Mammary epithelial cell (primary cell): ENCODE data around the gene DENND1A.

ENCODE experiments used
- CTCF ChIP-seq, 2 donors: IDR thresholded peaks in 1 of 2; conservative IDR thresholded peaks in 1 of 2; 2 replicates each; pipeline ENCODE4 v1.5.1; 2011 to 2012; ENCODE audit warnings: inconsistent platforms in 2 of 2, low read length in 2 of 2, mild to moderate bottlenecking in 2 of 2, control low read depth in 1 of 2, low read depth in 1 of 2; ENCODE audit not compliant: insufficient read depth in 1 of 2; ENCODE audit errors: extremely low read depth in 1 of 2
- EZH2 ChIP-seq: IDR thresholded peaks from 2 replicates; pipeline ENCODE4 v1.6.1; 2012; ENCODE audit warnings: low read length, inconsistent platforms, borderline replicate concordance

DNA sequence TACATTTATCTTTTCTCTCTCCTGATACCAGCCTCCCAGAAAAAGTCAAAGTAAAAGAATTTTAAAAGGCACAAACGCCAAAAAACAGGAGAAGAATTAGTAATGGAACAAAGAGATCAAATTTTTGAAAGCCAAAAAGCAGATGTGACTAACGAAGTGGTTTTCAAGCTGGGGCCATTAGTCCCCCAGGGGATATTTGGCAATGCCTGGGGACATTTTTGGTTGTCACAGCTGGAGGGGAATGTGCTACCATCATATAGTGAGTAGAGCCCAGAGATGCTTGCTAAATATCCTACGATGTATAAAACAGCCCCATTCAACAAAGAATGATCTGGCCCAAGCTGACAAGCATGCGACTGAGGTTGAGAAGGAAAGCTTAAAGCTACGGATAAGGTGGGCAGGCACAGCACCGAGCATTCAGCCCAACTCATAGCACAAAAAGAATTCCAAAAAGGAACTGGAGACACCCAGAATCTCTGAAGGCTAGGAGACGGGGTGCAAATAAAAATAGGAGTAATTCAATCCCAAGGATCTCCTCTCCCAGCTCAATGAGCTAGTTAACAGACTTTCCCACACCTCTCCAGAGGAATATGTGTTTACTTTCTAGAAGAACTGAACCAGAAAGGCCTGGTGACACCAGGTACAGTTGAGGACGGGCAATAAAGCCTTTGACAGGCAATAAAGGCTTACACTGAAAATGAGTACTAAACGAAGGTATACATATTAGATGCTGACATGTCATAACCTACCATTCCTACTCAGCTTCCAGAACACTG lies 269.0 kb downstream of the DENND1A start:
- no peak for TF ChIP-seq EZH2
- no peak for TF ChIP-seq CTCF (conservative IDR thresholded peaks at IDR 0.05 in 1 of 2, IDR thresholded peaks at IDR 0.05 in 1 of 2; ENCODE audit: extremely low read depth in 1 of 2, insufficient read depth in 1 of 2, low read depth in 1 of 2, low read length in 2 of 2)
